GM18505 (cell line): ENCODE results near the gene PRR12.

Experiments used
- ATAC-seq: cut with Tn5 transposase; IDR thresholded peaks from one replicate; pipeline ENCODE4 v1.9.1; 2021; ENCODE audit not compliant: unreplicated experiment
- POLR2A ChIP-seq: IDR thresholded peaks from 4 replicates; pipeline ENCODE4 v1.6.1; 2011; ENCODE audit warnings: borderline replicate concordance; ENCODE audit not compliant: insufficient read depth, insufficient read length; ENCODE audit errors: extremely low read depth

PRR12 gene

DNA sequence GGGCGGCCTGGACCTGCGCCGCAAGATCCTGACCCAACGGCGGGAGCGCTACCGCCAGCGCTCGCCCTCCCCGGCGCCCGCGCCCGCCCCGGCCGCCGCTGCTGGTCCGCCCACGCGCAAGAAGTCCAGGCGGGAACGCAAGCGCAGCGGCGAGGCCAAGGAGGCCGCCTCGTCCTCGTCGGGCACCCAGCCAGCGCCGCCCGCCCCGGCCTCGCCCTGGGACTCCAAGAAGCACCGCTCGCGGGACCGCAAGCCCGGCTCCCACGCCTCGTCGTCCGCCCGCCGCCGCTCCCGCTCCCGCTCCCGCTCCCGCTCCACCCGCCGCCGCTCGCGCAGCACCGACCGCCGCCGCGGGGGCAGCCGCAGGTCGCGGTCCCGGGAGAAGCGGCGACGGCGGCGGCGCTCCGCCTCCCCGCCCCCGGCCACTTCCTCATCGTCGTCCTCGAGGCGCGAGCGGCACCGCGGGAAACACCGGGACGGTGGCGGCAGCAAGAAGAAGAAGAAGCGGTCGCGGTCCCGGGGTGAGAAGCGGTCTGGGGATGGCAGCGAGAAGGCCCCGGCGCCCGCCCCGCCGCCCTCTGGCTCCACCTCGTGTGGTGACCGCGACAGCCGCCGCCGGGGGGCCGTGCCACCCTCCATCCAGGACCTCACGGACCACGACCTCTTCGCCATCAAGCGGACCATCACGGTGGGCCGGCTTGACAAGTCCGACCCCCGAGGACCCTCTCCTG, 61.0 kb downstream of the PRR12 start:
- no peak for TF ChIP-seq POLR2A
- no peak for ATAC-seq

DNA sequence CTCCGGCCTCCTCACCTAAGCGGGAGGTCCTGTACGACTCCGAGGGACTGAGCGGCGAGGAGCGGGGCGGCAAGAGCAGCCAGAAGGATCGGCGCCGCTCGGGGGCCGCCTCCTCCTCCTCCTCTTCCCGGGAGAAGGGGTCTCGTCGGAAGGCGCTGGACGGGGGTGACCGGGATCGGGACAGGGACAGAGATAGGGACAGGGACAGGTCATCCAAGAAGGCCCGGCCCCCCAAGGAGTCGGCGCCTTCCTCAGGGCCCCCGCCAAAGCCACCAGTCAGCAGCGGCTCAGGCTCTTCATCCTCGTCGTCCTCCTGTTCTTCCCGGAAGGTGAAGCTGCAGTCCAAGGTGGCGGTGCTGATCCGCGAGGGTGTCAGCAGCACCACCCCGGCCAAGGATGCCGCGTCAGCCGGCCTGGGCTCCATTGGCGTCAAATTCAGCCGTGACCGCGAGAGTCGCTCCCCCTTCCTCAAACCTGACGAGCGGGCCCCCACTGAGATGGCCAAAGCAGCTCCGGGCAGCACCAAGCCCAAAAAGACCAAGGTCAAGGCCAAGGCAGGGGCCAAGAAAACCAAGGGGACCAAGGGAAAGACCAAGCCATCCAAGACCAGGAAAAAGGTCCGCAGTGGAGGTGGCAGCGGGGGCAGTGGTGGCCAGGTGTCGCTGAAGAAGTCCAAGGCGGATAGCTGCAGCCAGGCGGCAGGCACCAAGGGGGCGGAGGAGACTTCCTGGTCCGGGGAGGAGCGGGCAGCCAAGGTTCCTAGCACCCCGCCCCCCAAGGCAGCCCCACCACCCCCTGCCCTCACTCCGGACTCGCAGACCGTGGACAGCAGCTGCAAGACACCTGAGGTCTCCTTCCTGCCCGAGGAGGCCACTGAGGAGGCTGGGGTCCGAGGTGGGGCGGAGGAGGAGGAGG, 61.8 kb downstream of the PRR12 start:
- no peak for TF ChIP-seq POLR2A
- ATAC-seq: no peak

DNA sequence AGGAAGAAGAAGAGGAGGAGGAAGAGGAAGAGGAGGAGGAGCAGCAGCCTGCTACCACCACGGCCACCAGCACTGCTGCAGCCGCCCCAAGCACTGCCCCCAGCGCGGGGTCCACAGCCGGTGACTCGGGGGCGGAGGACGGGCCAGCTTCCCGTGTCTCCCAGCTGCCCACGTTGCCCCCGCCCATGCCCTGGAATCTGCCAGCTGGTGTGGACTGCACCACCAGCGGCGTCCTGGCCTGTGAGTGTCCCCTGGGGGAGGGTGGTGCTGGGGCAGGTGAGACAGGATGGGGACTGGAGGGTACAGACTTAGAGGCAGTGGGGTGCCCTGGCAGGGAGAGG, 62.5 kb downstream of the PRR12 start:
- ATAC-seq: no peak
- TF ChIP-seq POLR2A: no peak

DNA sequence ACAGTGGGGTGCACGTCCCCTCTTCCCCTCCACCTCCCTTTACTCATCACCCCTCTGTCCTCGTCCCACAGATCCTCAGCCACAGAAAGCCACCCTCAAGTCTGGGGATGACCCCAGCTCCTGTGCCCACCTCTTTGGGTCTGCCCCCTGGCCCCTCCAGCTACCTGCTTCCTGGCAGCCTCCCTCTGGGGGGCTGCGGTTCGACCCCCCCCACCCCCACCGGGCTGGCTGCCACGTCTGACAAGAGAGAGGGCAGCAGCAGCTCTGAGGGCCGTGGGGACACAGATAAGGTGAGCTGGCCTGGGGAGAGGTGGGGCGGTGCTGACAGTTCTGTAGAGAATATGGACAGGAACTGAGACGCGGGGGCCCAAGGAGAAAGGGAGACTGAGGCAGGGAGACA, 63.6 kb downstream of the PRR12 start:
- no peak for TF ChIP-seq POLR2A
- ATAC-seq: no peak

DNA sequence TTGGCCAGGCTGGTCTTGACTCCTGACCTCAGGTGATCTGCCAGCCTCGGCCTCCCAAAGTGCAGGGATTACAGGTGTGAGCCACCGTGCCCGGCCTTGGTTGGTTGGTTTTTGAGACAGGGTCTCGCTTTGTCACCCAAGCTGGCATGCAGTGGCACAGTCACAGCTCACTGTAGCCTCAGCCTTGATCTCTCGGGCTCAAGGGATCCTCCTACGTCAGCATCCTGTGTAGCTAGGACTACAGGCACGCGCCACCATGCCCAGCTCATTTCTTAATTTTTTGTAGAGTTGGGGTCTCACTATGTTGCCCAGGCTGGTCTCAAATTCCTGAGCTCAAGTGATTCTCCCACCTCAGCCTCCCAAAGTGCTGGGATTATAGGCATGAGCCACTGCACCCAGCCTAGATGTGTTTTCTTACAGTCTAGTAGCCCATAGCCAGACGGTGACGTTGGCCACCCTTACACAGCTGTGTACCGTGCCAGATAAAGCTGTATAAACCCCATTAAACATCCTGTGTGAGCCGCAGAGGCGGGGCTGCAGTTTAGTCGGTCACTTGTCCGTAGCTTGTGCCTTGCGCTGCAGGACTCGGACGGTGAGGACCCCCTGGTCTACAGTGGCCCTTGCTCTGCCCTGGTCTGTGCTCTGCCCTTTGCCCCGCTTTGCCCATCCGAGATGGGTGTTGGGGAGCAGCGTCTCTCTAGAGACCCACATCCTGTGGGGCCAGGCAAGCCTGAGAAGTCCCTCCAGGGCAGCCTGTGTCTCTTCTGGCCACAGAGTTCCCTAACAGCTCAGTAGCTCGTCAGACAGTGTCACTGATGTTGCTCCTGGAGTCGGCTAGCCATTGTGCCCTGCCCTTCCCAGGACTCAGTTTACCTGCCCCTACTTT, 64.8 kb downstream of the PRR12 start:
- TF ChIP-seq POLR2A: no peak
- ATAC-seq: no peak

DNA sequence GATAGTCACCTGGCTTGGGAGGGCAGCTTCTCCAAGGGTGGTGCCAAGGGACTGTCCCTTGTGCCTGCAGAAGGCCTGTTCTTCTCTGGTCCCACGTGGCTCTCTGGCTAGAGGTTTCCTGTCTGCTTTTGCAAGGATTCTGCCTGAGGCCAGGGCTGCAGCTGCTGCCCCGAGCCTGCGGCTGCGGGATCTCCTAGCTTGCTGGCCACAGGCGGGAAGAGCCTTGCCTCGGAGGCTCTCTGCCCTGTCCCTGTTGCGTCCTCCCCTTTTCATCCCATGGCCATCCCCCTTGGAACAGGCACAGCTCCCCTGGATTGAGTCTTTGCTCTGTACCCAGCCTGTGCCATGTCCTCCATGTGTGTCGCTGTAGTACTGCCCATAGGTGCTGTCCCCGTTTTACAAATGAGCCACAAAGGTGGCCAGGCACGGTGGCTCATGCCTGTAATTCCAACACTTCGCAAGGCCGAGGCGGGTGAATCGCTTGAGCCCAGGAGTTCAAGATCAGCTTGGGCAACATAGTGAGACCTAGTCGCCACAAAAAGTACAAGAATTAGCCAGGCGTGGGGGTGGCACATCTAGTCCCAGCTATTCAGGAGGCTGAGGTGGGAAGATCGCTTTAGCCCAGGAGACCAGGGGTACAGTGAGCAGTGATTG, 65.6 kb downstream of the PRR12 start:
- TF ChIP-seq POLR2A: no peak
- no peak for ATAC-seq

DNA sequence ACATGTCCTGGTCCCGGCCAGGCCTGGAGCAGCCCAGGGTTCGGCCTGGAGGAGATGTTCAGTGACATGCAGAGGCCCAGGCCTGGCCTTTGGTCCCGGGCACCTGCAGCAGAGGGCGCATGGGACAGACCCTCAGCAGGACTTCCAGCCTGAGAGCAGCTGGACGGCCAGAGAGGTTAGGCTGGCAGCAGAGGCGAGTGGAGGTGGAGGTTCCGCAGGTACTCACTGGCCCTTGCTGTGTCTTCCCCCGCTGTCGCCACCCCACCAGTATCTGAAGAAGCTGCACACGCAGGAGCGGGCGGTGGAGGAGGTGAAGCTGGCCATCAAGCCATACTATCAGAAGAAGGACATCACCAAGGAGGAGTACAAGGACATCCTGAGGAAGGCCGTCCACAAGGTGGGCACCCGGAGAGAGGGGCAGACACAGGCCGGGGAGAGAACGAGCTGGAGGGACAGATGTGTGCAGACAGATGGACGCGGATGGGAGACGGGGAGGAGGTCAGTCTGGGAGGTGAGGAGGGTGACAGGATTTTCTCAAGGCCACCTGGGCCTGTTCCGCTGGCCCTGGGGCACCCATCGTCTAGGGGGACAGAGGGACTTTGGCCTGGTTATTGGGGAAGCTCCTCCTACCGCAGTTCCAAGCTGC, 66.6 kb downstream of the PRR12 start:
- ATAC-seq: no peak
- TF ChIP-seq POLR2A: no peak

DNA sequence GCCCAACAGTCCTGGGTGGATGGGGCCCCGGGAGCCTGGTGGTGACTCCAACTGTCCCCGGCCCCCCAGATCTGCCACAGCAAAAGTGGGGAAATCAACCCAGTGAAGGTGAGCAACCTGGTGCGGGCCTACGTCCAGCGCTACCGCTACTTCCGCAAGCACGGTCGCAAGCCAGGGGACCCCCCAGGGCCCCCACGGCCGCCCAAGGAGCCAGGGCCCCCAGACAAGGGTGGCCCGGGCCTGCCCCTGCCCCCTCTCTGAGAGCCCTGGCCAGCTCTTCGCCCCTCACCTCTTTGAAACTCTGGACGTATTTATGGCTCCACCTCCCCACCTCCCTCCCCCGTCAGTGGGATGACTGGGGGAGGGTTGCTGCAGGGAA, 67.1 kb downstream of the PRR12 start:
- TF ChIP-seq POLR2A: no peak
- ATAC-seq: no peak

DNA sequence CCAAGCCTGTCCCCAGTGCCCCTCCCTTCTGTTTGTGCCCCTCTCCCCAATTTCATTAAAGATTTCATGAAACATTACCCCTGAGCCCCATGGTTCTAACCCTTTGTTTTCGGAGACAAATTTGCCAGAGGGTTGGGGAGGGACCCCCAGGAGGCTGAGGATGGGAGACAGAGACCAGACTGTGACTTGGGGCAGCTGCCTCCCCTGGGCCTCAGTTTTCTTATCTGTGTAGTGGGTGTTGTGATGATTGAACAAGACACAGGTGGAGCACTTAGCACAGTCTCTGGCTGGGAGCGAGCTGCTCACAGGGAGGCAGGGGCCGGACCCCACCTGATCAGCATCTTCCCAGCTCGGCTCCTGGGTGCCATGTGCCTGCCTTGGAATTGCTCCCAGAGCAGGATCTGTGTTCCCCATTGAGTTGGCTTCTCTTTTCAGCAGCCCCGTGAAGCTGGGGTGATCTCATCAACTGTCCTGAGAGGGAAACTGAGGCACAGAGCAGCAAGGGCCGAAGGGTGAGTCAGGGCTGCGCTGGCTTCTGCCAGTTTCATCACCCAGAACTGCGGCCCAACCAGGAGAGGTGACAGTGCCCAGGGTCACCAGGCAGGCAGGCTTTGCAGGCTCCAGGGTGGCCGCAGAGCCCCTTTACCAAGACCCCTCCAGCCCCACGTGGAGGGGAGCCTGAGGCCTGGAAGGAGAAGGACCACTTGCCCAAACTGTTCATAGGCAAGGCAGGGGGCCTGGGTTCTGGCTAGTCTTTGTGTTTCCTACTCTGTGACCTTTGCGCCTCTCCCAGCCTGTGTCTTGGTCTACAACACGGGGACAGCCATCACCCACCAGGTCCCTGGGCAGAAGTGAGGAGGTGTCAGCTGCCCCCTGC, 67.8 kb downstream of the PRR12 start:
- ATAC-seq: no peak
- peak; percentile 1 for TF ChIP-seq POLR2A

DNA sequence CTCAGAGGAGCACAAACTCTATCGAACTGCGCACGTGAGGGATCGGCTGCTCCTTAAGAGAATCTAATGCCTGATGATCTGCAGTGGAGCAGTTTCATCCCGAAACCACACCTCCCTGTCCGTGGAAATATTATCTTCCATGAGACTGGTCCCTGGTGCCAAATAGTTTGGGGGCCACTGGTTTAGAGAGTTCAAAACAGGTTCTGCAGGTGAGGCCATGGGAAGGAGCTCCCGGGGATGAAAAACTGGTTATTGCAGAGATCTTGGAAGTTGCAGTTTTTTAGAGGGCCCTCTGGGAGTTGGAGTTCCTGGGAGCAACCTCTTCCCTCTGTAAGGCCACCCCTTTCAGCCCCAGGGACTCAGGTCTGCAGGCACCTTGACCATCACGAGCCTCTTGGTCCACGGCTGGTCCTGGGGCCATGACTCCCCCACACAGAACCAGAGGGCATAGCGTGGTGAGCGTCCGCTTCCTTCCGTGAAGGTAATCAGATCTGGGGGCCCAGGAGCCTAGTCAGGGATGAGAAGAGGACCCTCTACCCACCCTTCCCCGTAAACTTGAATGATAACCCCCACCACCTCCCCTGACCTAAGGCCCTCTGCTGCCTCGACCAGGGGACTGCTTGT, 69.5 kb downstream of the PRR12 start:
- no peak for TF ChIP-seq POLR2A
- no peak for ATAC-seq

DNA sequence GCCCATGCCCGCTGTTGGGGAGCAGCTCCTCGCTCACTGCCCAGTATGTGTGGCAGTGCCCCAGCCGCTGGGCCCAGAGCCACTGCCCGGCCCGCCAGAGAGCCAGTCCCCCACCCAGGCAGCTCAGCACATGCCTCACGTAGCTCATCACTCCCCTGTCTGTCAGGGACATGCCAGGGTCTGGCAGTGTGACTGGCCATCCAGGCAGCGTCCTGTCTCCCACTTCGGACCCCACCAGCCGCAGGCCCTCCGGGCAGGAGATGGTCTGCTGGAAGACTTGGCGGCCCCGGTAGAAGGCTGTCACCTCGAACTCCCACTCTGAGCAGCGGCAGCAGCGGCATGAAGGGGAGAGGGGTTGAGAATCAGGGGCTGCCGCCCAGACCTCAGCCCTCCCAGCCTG, 71.0 kb downstream of the PRR12 start:
- ATAC-seq: no peak
- no peak for TF ChIP-seq POLR2A
